ENCODE data around the gene RBM15B. TPM values are rescaled to one million over a fixed set of nuclear protein-coding genes. Genes with fewer than 3 reads are reported as not detected.

RBM15B gene
- total and polyA plus RNA-seq, 9 donors = 13.3 to 30.6 (median 22.3) TPM

GRCh38 chr3:51375136-51375535 is 15.9 kb upstream of the RBM15B start:
- no peak for DNase-seq
- no peak overlapping the region for H3K4me3 ChIP-seq (ENCODE audit: low read length)
- no peak overlapping the region for H3K27ac ChIP-seq (ENCODE audit: low read length)
- H3K36me3 ChIP-seq (ENCODE audit: control insufficient read depth, insufficient read depth, low read length) = no peaks in the 10 kb centered on the region
- no peaks in the 10 kb centered on the region for H3K27me3 ChIP-seq (ENCODE audit: control insufficient read depth, insufficient read depth, low read length)
- H3K4me1 ChIP-seq (ENCODE audit: control insufficient read depth, insufficient read depth, low read length) = peaks cover 17% of the 10 kb centered on the region
- no peaks in the 10 kb centered on the region for H3K9me3 ChIP-seq (replicated peaks; ENCODE audit: control insufficient read depth, low read depth, low read length)

GRCh38 chr3:51375571-51375970 is 15.5 kb upstream of the RBM15B start:
- 51% methylated on average over 5 of the region's 8 CpGs for whole genome bisulfite sequencing (ENCODE audit: insufficient coverage)
- no peaks in the 10 kb centered on the region for H3K36me3 ChIP-seq (ENCODE audit: control insufficient read depth, insufficient read depth, low read length)
- H3K27me3 ChIP-seq (ENCODE audit: control insufficient read depth, insufficient read depth, low read length) = no peaks in the 10 kb centered on the region
- H3K9me3 ChIP-seq (replicated peaks; ENCODE audit: control insufficient read depth, low read depth, low read length) = no peaks in the 10 kb centered on the region
- DNase-seq = no peak
- H3K27ac ChIP-seq (ENCODE audit: low read length) = no peak overlapping the region
- peaks cover 17% of the 10 kb centered on the region for H3K4me1 ChIP-seq (ENCODE audit: control insufficient read depth, insufficient read depth, low read length)
- H3K4me3 ChIP-seq (ENCODE audit: low read length) = no peak overlapping the region

GRCh38 chr3:51378065-51378464 is 13.0 kb upstream of the RBM15B start:
- no peak overlapping the region for H3K4me3 ChIP-seq (ENCODE audit: low read length)
- no peaks in the 10 kb centered on the region for H3K36me3 ChIP-seq (ENCODE audit: control insufficient read depth, insufficient read depth, low read length)
- DNase-seq = no peak
- no peak overlapping the region for H3K27ac ChIP-seq (ENCODE audit: low read length)
- H3K9me3 ChIP-seq (replicated peaks; ENCODE audit: control insufficient read depth, low read depth, low read length) = no peaks in the 10 kb centered on the region
- 83% methylated on average over 3 of the region's 5 CpGs for WGBS (ENCODE audit: insufficient coverage)
- H3K4me1 ChIP-seq (ENCODE audit: control insufficient read depth, insufficient read depth, low read length) = peaks cover 17% of the 10 kb centered on the region
- no peaks in the 10 kb centered on the region for H3K27me3 ChIP-seq (ENCODE audit: control insufficient read depth, insufficient read depth, low read length)

- Histone ChIP-seq H3K4me3 (ENCODE audit: low read length) (no peak overlapping the region), H3K27ac (ENCODE audit: low read length) (no peak overlapping the region), H3K4me1 (ENCODE audit: control insufficient read depth, insufficient read depth, low read length) (peaks cover 20% of the 10 kb centered on the region), H3K9me3 (replicated peaks; ENCODE audit: control insufficient read depth, low read depth, low read length) (no peaks in the 10 kb centered on the region), H3K36me3 (ENCODE audit: control insufficient read depth, insufficient read depth, low read length) (no peaks in the 10 kb centered on the region), H3K27me3 (ENCODE audit: control insufficient read depth, insufficient read depth, low read length) (no peaks in the 10 kb centered on the region)
- no peak for DNase-seq
- WGBS (ENCODE audit: insufficient coverage) = 100% methylated on average over 2 of the region's 2 CpGs
Observed at GRCh38 chr3:51378726-51379125, 12.4 kb upstream of the RBM15B start.

- Histone ChIP-seq H3K9me3 (replicated peaks; ENCODE audit: control insufficient read depth, low read depth, low read length) (no peaks in the 10 kb centered on the region), H3K27me3 (ENCODE audit: control insufficient read depth, insufficient read depth, low read length) (no peaks in the 10 kb centered on the region), H3K4me1 (ENCODE audit: control insufficient read depth, insufficient read depth, low read length) (peaks cover 23% of the 10 kb centered on the region), H3K27ac (ENCODE audit: low read length) (no peak overlapping the region), H3K4me3 (ENCODE audit: low read length) (no peak overlapping the region), H3K36me3 (ENCODE audit: control insufficient read depth, insufficient read depth, low read length) (no peaks in the 10 kb centered on the region)
- WGBS (ENCODE audit: insufficient coverage) = 63% methylated on average over 7 of the region's 8 CpGs
- peak; percentile 39 for DNase-seq
Observed at GRCh38 chr3:51379301-51379700, 11.8 kb upstream of the RBM15B start.

GRCh38 chr3:51379746-51380455 is 11.2 kb upstream of the RBM15B start:
- no peaks in the 10 kb centered on the region for H3K27me3 ChIP-seq (ENCODE audit: control insufficient read depth, insufficient read depth, low read length)
- H3K27ac ChIP-seq (ENCODE audit: low read length) = no peak overlapping the region
- H3K9me3 ChIP-seq (replicated peaks; ENCODE audit: control insufficient read depth, low read depth, low read length) = no peaks in the 10 kb centered on the region
- 73% methylated on average over 7 of the region's 8 CpGs for WGBS (ENCODE audit: insufficient coverage)
- H3K4me3 ChIP-seq (ENCODE audit: low read length) = no peak overlapping the region
- no peaks in the 10 kb centered on the region for H3K36me3 ChIP-seq (ENCODE audit: control insufficient read depth, insufficient read depth, low read length)
- no peak for DNase-seq
- peaks cover 23% of the 10 kb centered on the region for H3K4me1 ChIP-seq (ENCODE audit: control insufficient read depth, insufficient read depth, low read length)

- 83% methylated on average over 13 of the region's 15 CpGs for WGBS (ENCODE audit: insufficient coverage)
- no peak for DNase-seq
- peaks cover 26% of the 10 kb centered on the region for H3K4me1 ChIP-seq (ENCODE audit: control insufficient read depth, insufficient read depth, low read length)
Observed at GRCh38 chr3:51380601-51381332, 10.3 kb upstream of the RBM15B start.

GRCh38 chr3:51381333-51381705 is 9.8 kb upstream of the RBM15B start:
- no peak for DNase-seq
- no peaks in the 10 kb centered on the region for H3K9me3 ChIP-seq (replicated peaks; ENCODE audit: control insufficient read depth, low read depth, low read length)
- H3K27me3 ChIP-seq (ENCODE audit: control insufficient read depth, insufficient read depth, low read length) = no peaks in the 10 kb centered on the region
- no peak overlapping the region for H3K4me3 ChIP-seq (ENCODE audit: low read length)
- H3K4me1 ChIP-seq (ENCODE audit: control insufficient read depth, insufficient read depth, low read length) = peaks cover 31% of the 10 kb centered on the region
- 91% methylated on average over 12 of the region's 18 CpGs for WGBS (ENCODE audit: insufficient coverage)
- H3K27ac ChIP-seq (ENCODE audit: low read length) = no peak overlapping the region
- peaks cover 4% of the 10 kb centered on the region for H3K36me3 ChIP-seq (ENCODE audit: control insufficient read depth, insufficient read depth, low read length)

More at GRCh38 chr3:51380601-51381332, 10.3 kb upstream of the RBM15B start:
- Histone ChIP-seq H3K36me3 (ENCODE audit: control insufficient read depth, insufficient read depth, low read length) (no peaks in the 10 kb centered on the region), H3K27me3 (ENCODE audit: control insufficient read depth, insufficient read depth, low read length) (no peaks in the 10 kb centered on the region), H3K27ac (ENCODE audit: low read length) (no peak overlapping the region), H3K9me3 (replicated peaks; ENCODE audit: control insufficient read depth, low read depth, low read length) (no peaks in the 10 kb centered on the region), H3K4me3 (ENCODE audit: low read length) (no peak overlapping the region)

GRCh38 chr3:51382076-51382745 is 8.9 kb upstream of the RBM15B start:
- Histone ChIP-seq H3K36me3 (ENCODE audit: control insufficient read depth, insufficient read depth, low read length) (peaks cover 9% of the 10 kb centered on the region), H3K9me3 (replicated peaks; ENCODE audit: control insufficient read depth, low read depth, low read length) (no peaks in the 10 kb centered on the region), H3K4me3 (ENCODE audit: low read length) (no peak overlapping the region), H3K27ac (ENCODE audit: low read length) (no peak overlapping the region), H3K4me1 (ENCODE audit: control insufficient read depth, insufficient read depth, low read length) (peaks cover 38% of the 10 kb centered on the region), H3K27me3 (ENCODE audit: control insufficient read depth, insufficient read depth, low read length) (no peaks in the 10 kb centered on the region)
- DNase-seq = no peak
- WGBS (ENCODE audit: insufficient coverage) = 100% methylated on average over 1 of the region's 4 CpGs

GRCh38 chr3:51382947-51383578 is 8.0 kb upstream of the RBM15B start:
- Histone ChIP-seq H3K4me1 (ENCODE audit: control insufficient read depth, insufficient read depth, low read length) (peaks cover 44% of the 10 kb centered on the region), H3K4me3 (ENCODE audit: low read length) (no peak overlapping the region), H3K27me3 (ENCODE audit: control insufficient read depth, insufficient read depth, low read length) (no peaks in the 10 kb centered on the region), H3K9me3 (replicated peaks; ENCODE audit: control insufficient read depth, low read depth, low read length) (no peaks in the 10 kb centered on the region), H3K36me3 (ENCODE audit: control insufficient read depth, insufficient read depth, low read length) (peaks cover 17% of the 10 kb centered on the region), H3K27ac (ENCODE audit: low read length) (no peak overlapping the region)
- 93% methylated on average over 2 of the region's 3 CpGs for WGBS (ENCODE audit: insufficient coverage)
- no peak for DNase-seq

Data from muscle of leg (tissue), 11 donors.